Tibial nerve (tissue), 3 donors: ENCODE results near the gene TECRL.

Experiments
- EP300 ChIP-seq, 2 donors: sonication (generic); formaldehyde crosslinking; IDR thresholded peaks; one replicate each; pipeline ENCODE4 v1.6.1; 2017; ENCODE audit warnings: antibody characterized with exemption in 2 of 2, mild to moderate bottlenecking in 1 of 2
- POLR2A ChIP-seq, 2 donors: fragments of 450-650 bp; IDR thresholded peaks; one replicate each; pipeline ENCODE4 v1.6.1; 2017; ENCODE audit warnings: antibody characterized with exemption in 2 of 2, mild to moderate bottlenecking in 2 of 2, moderate library complexity in 2 of 2

GRCh38 chr4:64340218-64341110 lies 68.8 kb downstream of the TECRL start:
- TF ChIP-seq EP300 (IDR thresholded peaks at IDR 0.05) (no peak), POLR2A (IDR thresholded peaks at IDR 0.05) (no peak)
